CD4-positive, alpha-beta T cell treated with Interleukin-15 for 1 hour (primary cell): ENCODE results near the gene POLR1E.

Experiments
- DNase-seq: peaks from one replicate; pipeline ENCODE4 v3.0.0-alpha.2; 2020

POLR1E gene

GRCh38 chr9:37485389-37486255, at the start of gene POLR1E:
TSS of gene POLR1E (plus strand) at chr9:37485948. CDS start at chr9:37486048, 100 bp downstream.
- DNase-seq: peak; percentile 96

GRCh38 chr9:37436540-37436939, 49.2 kb upstream of the POLR1E start:
- DNase-seq: no peak

GRCh38 chr9:37437010-37437409, 48.7 kb upstream of the POLR1E start:
- DNase-seq: no peak

- no peak for DNase-seq
Observed at GRCh38 chr9:37437621-37438020, 48.1 kb upstream of the POLR1E start.

GRCh38 chr9:37438359-37438758, 47.4 kb upstream of the POLR1E start:
- DNase-seq: no peak

GRCh38 chr9:37441776-37442370, 43.9 kb upstream of the POLR1E start:
- DNase-seq: no peak

GRCh38 chr9:37442556-37442955, 43.2 kb upstream of the POLR1E start:
- no peak for DNase-seq

GRCh38 chr9:37443566-37443965, 42.2 kb upstream of the POLR1E start:
- no peak for DNase-seq

- no peak for DNase-seq
Observed at GRCh38 chr9:37444890-37445289, 40.9 kb upstream of the POLR1E start.

- no peak for DNase-seq
Observed at GRCh38 chr9:37445832-37446231, 39.9 kb upstream of the POLR1E start.

- no peak for DNase-seq
Observed at GRCh38 chr9:37446401-37446800, 39.3 kb upstream of the POLR1E start.

GRCh38 chr9:37447111-37447510, 38.6 kb upstream of the POLR1E start:
- DNase-seq: no peak

- no peak for DNase-seq
Observed at GRCh38 chr9:37449862-37450632, 35.7 kb upstream of the POLR1E start.

GRCh38 chr9:37451628-37452027, 34.1 kb upstream of the POLR1E start:
- no peak for DNase-seq

GRCh38 chr9:37452611-37453010, 33.1 kb upstream of the POLR1E start:
- DNase-seq: no peak

GRCh38 chr9:37453827-37454226, 31.9 kb upstream of the POLR1E start:
- no peak for DNase-seq

GRCh38 chr9:37454238-37454637, 31.5 kb upstream of the POLR1E start:
- no peak for DNase-seq

- no peak for DNase-seq
Observed at GRCh38 chr9:37455884-37456647, 29.7 kb upstream of the POLR1E start.

- no peak for DNase-seq
Observed at GRCh38 chr9:37456817-37457216, 28.9 kb upstream of the POLR1E start.

- DNase-seq: no peak
Observed at GRCh38 chr9:37464006-37464405, 21.7 kb upstream of the POLR1E start.

- DNase-seq: peak; percentile 75
Observed at GRCh38 chr9:37464426-37465248, 21.1 kb upstream of the POLR1E start.
